PFSK-1 (cell line): ENCODE data around the gene PRSS50.

Source experiments
- POLR2AphosphoS5 ChIP-seq: IDR thresholded peaks from 2 replicates; pipeline ENCODE4 v1.6.1; 2012; ENCODE audit warnings: low read depth, mild to moderate bottlenecking, control low read depth, low read length, moderate library complexity
- TAF1 ChIP-seq: IDR thresholded peaks from 2 replicates; pipeline ENCODE4 v1.6.1; 2012; ENCODE audit warnings: low read length, control low read depth, borderline replicate concordance; ENCODE audit not compliant: insufficient read depth

DNA sequence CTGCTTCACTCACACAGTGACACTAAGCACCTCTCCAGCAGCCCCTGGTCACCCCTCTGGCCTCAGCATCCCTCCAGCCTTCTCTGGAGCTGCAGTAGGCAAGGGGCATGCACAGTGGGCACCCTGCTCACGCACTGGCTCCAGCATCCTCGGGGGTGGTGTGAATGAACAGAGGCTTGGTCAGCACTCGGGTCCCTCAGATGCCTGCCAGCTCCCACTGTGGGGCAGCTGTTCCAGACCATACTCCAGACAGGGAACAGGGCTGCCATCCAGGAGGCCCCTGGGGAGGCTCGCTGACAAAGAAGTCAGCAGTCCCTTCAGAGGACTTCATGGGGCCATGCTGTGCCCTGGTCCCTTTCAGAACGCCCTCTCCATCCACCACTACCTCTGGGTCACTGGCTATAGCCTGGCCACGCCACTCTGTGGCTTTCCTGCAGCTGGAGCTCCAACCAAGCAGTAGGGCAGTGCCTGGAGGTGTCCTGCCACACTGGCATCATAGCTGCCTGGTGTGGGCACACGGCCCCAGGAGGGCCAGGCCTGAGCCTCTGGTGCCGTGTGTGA is 50.5 kb downstream of the PRSS50 start:
- no peak for TF ChIP-seq POLR2AphosphoS5
- no peak for TF ChIP-seq TAF1
